T-helper 1 cell (primary cell): Measurements from ENCODE around the gene SYVN1.

Experiments used
- DNase-seq, 5 donors: peaks; one replicate each; pipeline ENCODE4 v3.0.0-alpha.2; 2012 to 2020

SYVN1 gene

DNA sequence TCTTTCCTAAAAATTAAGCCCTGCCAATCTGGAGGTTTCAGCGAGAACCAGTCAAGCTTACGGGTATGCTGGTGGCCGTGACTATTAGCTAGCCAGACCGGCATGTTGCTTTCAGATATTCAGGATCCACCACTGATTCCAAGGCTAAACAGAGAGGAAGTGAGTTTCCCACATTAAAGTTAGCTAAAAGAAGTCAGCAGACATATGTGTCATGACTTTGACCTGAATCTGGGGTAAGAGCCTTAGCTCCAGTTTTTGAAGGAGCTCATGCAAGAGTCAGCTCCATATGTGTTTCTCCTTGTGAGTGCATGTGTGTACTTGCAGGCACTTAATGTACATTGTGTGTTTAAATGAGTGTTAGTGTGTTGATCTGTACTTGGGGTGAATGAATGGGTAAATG lies 48.9 kb downstream of the SYVN1 start:
- DNase-seq, result no peak

GRCh38 chr11:65084598-65085375 lies 49.5 kb downstream of the SYVN1 start:
- no peak for DNase-seq

- peak; percentile 87 to 97 (median 93) for DNase-seq
These were observed 50.3 kb downstream of the SYVN1 start, which contains the start of the genes CDCA5 and ZFPL1 for GRCh38 chr11:65083834-65084597. CDCA5 (minus strand) TSS chr11:65084040; CDS start chr11:65083978, 62 bp downstream. ZFPL1 (plus strand) TSS chr11:65084222; CDS start chr11:65084699, 477 bp downstream.

- DNase-seq, result no peak
These were observed 51.0 kb downstream of the SYVN1 start for GRCh38 chr11:65083134-65083833.

DNA sequence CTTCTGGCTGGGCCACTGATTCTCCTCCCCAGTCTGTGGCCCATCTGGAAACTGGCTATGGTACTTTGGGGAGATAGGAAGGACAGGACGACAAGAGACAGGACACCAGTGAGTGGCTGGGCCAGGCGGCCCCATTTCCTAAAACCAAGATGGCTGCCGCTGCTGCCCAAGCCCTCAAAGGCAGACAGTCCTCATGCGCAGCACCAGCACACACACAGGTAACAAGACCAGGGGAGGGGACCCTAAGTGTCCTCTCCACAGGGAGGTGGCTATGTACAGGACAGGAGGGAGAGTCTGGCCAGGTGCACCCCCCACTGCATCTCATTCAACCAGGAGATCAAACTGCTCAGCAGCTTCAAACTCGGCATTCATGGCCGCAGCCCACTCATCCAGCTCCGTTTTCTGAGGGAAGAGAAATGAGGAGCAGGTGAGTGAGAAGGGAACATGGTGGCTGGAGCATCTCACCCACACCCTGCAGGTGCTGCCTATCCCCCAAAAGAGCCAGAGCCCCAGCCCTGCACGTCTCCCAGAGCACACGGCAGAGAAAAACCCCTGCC lies 55.5 kb downstream of the SYVN1 start:
- DNase-seq, result no peak

- peak in 4 of 5 donors; percentile 50 to 71 (median 59) for DNase-seq
These were observed 56.2 kb downstream of the SYVN1 start for GRCh38 chr11:65078151-65078550.

GRCh38 chr11:65077451-65077850 lies 56.9 kb downstream of the SYVN1 start:
- no peak for DNase-seq
